Fibroblast of skin of scalp (primary cell): Measurements from ENCODE around the gene ANKRD39.
A peak's percentile ranks its signal among the peaks of the same experiment; 100 is the strongest.
"Not testable (repeated sequence)": the region's sequence is repeated elsewhere in the genome, so short reads cannot be mapped to it uniquely, and the experiment has no call there.

Experiments
- DNase-seq: peaks from one replicate; pipeline ENCODE4 v3.0.0-alpha.2; 2013

Gene ANKRD39

DNA sequence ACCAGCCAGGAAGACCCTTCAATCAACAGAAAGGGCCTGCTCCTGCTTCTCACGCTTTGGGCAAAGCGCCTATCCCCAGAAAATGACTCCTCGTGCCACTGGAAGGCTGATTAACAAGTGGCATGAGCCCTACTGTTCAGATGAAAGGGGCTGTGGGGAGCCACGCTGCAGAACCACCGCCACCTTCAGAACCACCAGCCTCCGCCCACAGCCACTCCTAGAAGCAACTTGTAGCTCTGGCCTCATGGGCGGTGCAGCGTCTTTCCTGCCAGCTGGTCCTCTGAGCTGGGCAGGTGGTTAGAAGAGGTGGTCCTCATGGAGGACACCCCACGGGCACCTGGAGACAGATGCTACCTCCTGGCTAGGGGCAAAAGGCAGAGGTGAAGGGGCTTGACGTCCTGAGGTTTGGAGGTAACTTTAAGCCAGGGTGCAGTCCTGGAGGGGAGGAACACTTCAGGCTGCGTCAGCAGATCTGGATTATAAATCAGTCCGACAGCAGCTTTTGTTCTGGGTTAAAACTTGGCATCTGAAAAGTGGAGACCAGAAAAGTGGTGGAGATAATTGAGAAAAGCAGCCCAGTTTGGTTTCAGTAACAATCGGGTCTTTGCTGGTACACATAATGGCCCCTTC, 12.9 kb upstream of the ANKRD39 start:
- DNase-seq, result no peak

GRCh38 chr2:96869822-96870625, 12.2 kb upstream of the ANKRD39 start, which contains the start of gene SEMA4C:
SEMA4C (minus strand) TSS chr2:96870080; CDS start chr2:96867886, 2,194 bp downstream.
- peak; percentile 43 for DNase-seq

DNA sequence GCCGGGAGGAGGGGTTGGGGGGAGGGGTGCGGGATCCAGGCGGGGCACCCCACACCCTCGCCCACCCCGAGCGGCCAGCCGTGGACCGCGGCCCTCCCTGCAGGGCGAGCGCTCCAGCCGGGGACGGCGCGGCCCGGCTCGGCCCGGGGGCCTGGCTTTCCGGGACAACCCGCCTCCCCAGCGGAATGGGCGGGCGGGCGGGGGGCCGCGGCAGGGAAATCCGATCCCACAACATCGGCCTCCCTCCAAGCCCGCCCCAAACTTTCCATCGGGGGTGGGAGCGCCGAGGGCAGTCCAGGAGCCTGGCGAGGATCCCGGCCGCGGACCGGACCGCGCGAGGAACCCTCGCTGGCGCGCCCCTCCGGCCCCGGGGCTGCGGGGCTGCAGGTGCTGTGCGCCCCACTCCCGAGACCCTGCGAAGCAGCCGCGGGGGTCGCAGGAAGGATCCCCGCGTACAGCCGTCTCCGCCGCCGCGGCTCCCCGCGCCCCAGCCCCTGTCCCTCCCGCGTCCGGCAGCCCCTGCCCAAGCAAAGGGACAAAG, 11.5 kb upstream of the ANKRD39 start:
- DNase-seq, result peak; percentile 81

DNA sequence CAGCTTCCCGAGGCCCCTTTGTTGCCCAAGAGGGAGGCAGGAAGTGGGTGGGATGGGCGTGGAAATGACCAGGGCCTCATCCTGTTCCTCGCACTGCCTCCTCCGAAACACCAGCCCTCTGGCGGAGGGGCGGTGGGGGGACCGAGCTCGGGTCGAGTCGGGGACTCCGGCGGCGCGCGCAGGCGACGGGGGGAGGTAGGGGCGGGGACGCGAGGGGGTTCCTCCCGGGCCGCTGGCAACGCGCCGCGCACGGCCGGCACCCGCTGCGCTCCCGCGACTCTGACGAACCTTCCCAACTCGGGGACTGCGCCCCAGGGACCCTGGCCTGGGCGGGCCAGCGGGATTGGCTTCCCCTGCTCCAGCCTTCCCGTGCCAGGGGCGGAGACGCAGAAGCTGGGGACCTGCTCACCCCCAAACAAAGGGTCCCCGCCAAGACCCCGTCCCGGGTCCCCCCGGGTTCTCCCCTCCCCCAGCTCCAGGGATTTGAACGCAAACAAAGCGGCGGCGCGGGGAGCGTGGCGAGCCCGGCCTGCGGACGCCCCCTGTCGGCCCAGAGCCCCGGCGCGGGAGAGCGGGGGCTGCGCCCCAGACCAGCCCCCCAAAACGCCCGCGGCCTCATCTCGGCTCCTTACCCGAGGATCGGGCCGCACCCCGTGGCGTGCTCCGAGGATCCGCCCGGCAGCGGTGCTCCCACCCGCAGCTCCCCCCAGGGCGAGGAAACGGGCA, 10.9 kb upstream of the ANKRD39 start:
- DNase-seq, result peak; percentile 94

- DNase-seq, result no peak
These were observed 10.1 kb upstream of the ANKRD39 start for GRCh38 chr2:96867756-96868554.

GRCh38 chr2:96866986-96867755, 9.4 kb upstream of the ANKRD39 start:
- no peak for DNase-seq

DNA sequence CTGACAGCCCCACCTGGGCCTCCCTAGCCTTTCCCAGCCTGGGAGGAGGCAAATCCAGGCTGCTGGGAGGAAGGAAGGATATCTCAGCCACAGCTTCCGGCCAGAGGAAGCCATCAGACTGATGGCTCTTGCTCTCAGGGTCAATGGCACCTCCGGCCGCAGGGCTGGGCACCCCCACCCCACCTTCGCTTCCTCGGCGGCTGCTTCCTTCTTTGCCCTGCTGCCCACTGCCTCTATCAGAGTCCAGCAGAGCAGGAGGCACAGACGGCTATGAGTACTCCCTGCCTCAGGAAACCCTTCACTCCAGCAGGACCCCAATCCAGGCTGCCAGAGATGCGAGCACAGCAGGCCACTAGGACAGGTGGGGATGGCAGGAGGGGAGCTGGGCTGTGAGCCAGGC, 8.8 kb upstream of the ANKRD39 start:
- DNase-seq, result no peak

DNA sequence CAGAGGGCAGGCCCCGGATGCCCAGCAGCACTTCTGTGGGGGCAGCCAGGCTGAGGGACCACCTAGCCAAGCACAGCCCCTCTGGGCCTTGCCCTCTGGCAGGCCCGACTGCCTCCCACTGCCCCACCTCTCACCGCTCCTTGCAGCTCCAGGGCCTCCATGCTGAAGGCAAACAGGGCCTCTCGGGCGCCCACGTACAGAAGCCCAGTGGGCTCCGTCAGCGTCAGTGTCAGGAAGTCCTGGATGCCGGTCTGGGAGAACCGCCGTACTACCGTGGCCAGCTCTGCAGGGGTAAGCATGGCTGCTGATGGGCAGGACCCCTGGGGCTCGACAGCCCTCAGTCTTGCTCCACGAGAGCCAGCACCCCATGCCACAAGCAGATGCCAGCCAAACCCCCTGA, 8.3 kb upstream of the ANKRD39 start:
- no peak for DNase-seq

DNA sequence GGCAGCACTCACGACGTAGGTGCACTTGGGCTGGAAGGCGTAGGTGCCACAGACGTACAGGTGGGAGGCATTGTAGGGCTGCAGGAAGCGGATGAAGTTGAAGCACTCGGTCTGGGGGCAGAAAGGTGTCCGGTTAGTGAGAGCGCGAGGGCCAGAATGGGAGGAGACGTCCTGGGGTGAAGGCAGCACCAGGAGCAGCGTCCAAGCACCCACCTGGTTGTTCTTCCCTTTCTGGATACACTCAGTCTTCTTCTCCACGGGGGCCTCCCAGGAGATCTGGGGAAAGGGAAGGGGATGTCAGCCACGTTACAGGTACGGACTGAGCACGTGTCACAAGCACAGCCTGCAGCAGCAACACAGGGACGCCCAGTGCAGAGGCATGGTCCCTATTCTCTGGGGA, 7.8 kb upstream of the ANKRD39 start:
- no peak for DNase-seq

- no peak for DNase-seq
These were observed 6.7 kb upstream of the ANKRD39 start for GRCh38 chr2:96864343-96865091.

- no peak for DNase-seq
These were observed 5.9 kb upstream of the ANKRD39 start for GRCh38 chr2:96863575-96864342.

DNA sequence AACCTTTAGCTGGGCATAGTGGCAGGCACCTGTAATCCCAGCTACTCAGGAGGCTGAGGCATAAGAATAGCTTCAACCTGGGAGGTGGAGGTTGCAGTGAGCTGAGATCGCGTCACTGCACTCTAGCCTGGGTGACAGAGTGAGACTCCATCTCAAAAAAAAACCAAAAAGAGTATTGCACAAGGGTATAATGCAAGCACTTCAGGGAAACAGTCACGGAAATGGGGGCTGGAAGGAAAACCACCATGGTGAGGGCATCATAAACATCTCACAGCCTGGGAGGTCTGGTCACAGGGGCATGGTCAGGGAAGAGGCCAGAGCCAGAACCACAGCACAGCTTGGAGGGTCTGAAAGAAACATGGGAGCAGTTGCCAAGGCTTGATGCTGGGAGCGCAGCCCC, 5.2 kb upstream of the ANKRD39 start:
- DNase-seq, result not testable (repeated sequence)

DNA sequence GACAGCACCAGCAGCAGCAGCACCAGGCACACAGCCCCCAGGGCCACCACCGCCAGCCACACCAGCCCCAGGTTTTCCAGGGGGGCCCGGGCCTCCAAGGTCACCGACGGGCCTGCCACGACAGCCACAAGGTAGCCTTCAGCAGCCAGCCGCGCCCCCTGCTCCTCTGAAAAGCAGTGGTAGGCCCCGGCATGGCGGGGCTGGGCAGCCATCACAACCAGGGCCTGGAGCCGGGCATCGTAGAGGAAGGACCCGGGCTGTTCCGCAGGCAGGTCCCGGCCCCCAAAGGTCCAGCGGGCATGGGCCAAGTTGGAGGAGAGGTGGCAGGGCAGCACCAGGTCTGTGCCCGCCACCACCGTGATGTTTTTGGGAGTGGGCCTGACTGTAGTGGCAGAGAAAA, 3.3 kb upstream of the ANKRD39 start:
- DNase-seq, result no peak

- no peak for DNase-seq
These were observed 2.5 kb upstream of the ANKRD39 start for GRCh38 chr2:96860065-96861029.

GRCh38 chr2:96859681-96860064, 1.9 kb upstream of the ANKRD39 start:
- no peak for DNase-seq

- DNase-seq, result no peak
These were observed 1.4 kb upstream of the ANKRD39 start for GRCh38 chr2:96859099-96859649.

- DNase-seq, result no peak
These were observed 795 bp downstream of the ANKRD39 start for GRCh38 chr2:96856776-96857666.
